Neuronal stem cell (in vitro differentiated cells): ENCODE measurements around the gene ACACA.

Experiments
- DNase-seq: peaks from one replicate; pipeline ENCODE4 v3.0.0-alpha.2; 2013; ENCODE audit warnings: low spot score
- H2AFZ ChIP-seq: one replicate; pipeline ENCODE4 v1.6.1; 2013; ENCODE audit warnings: mild to moderate bottlenecking, low read length, inconsistent platforms
- H2AK5ac ChIP-seq: 2 replicates; pipeline ENCODE4 v1.6.1; 2013; ENCODE audit warnings: low read depth, mild to moderate bottlenecking, inconsistent platforms, low read length, moderate library complexity, mixed read lengths
- H2BK120ac ChIP-seq: 2 replicates; pipeline ENCODE4 v1.6.1; 2013; ENCODE audit warnings: low read depth, mild to moderate bottlenecking, inconsistent platforms, low read length, moderate library complexity, mixed read lengths
- H2BK12ac ChIP-seq: one replicate; pipeline ENCODE4 v1.6.1; 2013; ENCODE audit warnings: low read length, inconsistent platforms
- H2BK15ac ChIP-seq: 2 replicates; pipeline ENCODE4 v1.6.1; 2013; ENCODE audit warnings: mild to moderate bottlenecking, low read length, inconsistent platforms, mixed read lengths
- H2BK5ac ChIP-seq: one replicate; pipeline ENCODE4 v1.6.1; 2013; ENCODE audit warnings: inconsistent platforms, mild to moderate bottlenecking, low read length, moderate library complexity
- H3K14ac ChIP-seq: one replicate; pipeline ENCODE4 v1.6.1; 2013; ENCODE audit warnings: low read length, inconsistent platforms
- H3K18ac ChIP-seq: 2 replicates; pipeline ENCODE4 v1.6.1; 2013; ENCODE audit warnings: low read length, inconsistent platforms
- H3K23ac ChIP-seq: 2 replicates; pipeline ENCODE4 v1.6.1; 2013; ENCODE audit warnings: low read depth, mild to moderate bottlenecking, mixed read lengths, low read length, inconsistent platforms; ENCODE audit not compliant: poor library complexity
- H3K27ac ChIP-seq: replicated peaks from 3 replicates; pipeline ENCODE4 v1.5.1; 2013; ENCODE audit warnings: low read length, inconsistent platforms
- H3K27me3 ChIP-seq, 3 experiments: 2 replicates each; pipeline ENCODE4 v1.6.1; 2013; ENCODE audit warnings: low read length in 3 of 3, mild to moderate bottlenecking in 2 of 3, inconsistent platforms in 1 of 3, low read depth in 1 of 3, mixed read lengths in 1 of 3, moderate library complexity in 1 of 3; ENCODE audit not compliant: control insufficient read depth in 3 of 3, insufficient read depth in 3 of 3
- H3K36me3 ChIP-seq, 2 donors: replicated peaks in 1 of 2; 2 replicates each; pipeline ENCODE4 v1.6.1; 2013; ENCODE audit warnings: low read length in 2 of 2; ENCODE audit not compliant: control insufficient read depth in 2 of 2, insufficient read depth in 2 of 2
- H3K4ac ChIP-seq: 2 replicates; pipeline ENCODE4 v1.6.1; 2013; ENCODE audit warnings: inconsistent platforms, mild to moderate bottlenecking, low read length, moderate library complexity
- H3K4me1 ChIP-seq, 2 donors: 1 replicate in 1 of 2; 2 replicates in 1 of 2; pipeline ENCODE4 v1.6.1; 2013; ENCODE audit warnings: low read length in 2 of 2, low read depth in 1 of 2; ENCODE audit not compliant: control insufficient read depth in 2 of 2, insufficient read depth in 1 of 2
- H3K4me2 ChIP-seq: one replicate; pipeline ENCODE4 v1.6.1; 2013; ENCODE audit warnings: mild to moderate bottlenecking, low read length, inconsistent platforms; ENCODE audit not compliant: insufficient read depth, poor library complexity, severe bottlenecking
- H3K4me3 ChIP-seq, 2 donors: 2 replicates each; pipeline ENCODE4 v1.5.1; 2013; ENCODE audit warnings: low read length in 2 of 2, mild to moderate bottlenecking in 2 of 2, inconsistent platforms in 1 of 2, moderate library complexity in 1 of 2
- H3K79me1 ChIP-seq: one replicate; pipeline ENCODE4 v1.6.1; 2013; ENCODE audit warnings: low read depth, mild to moderate bottlenecking, inconsistent platforms, low read length, moderate library complexity
- H3K9ac ChIP-seq: one replicate; pipeline ENCODE4 v1.6.1; 2013; ENCODE audit warnings: mild to moderate bottlenecking, low read depth, low read length, inconsistent platforms; ENCODE audit not compliant: poor library complexity
- H3K9me3 ChIP-seq, 2 donors: replicated peaks in 1 of 2; 2 replicates each; pipeline versions ENCODE3 to v1.6.1; 2013; ENCODE audit warnings: low read length in 2 of 2, mild to moderate bottlenecking in 2 of 2, inconsistent platforms in 1 of 2, low read depth in 1 of 2, mixed read lengths in 1 of 2, moderate library complexity in 1 of 2; ENCODE audit not compliant: control insufficient read depth in 2 of 2, insufficient read depth in 1 of 2
- H4K8ac ChIP-seq: one replicate; pipeline ENCODE4 v1.6.1; 2013; ENCODE audit warnings: low read depth, mild to moderate bottlenecking, inconsistent platforms, low read length, moderate library complexity
- H4K91ac ChIP-seq: one replicate; pipeline ENCODE4 v1.6.1; 2013; ENCODE audit warnings: low read length, low read depth, mild to moderate bottlenecking, inconsistent platforms; ENCODE audit not compliant: poor library complexity
- WGBS, 2 donors: extraction: QIAGEN DNeasy Blood & Tissue Kit; methylation state at CpG; one replicate each; pipeline ENCODE4 v1.1.7; 2013; ENCODE audit warnings: missing lambda C conversion rate in 2 of 2, mixed read lengths in 1 of 2; ENCODE audit not compliant: insufficient read length in 2 of 2, insufficient replicate concordance in 1 of 2; ENCODE audit errors: extremely low coverage in 2 of 2; 5-methylcytosine and 5-hydroxymethylcytosine counted together

ACACA gene

DNA sequence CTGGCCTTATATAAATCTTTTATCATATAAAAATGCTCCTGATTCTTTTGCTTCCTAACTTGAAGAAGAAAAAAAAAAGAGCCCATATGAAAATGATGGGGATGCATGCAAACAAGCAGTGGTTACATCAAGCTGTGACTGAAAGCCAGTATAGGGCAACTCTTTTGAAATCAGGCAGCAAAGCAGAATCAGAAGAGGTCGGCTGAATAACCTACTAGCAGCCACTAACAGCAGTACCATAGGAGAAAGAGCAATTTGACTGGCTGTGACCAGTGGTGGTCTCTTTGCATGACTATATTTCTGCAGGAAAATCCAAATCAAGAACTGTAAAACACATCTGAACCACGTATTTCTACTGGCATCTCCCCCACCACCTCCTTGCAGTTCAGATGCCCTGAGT, 192.7 kb downstream of the ACACA start:
- peaks cover 0 to 96% of the 10 kb centered on the region in 2 donors for H3K36me3 ChIP-seq

DNA sequence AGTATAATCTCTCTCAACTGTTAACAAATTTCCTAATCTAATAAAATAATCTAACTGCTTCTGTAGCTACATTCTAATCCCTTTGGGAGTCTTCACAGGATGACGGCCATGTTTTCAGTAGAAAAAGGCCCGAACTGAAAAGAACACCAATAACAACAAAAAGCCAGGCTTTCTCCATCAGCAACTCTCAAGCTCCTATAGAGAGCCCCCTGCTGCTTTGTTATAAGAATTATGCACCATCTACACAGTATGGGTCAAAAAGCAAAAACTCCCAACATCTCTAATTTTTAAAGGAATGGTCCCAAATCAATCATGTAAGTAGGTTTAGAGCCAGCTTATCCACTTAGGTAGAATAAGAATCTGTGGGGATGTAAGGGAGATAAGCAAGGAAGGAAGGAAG, 194.5 kb downstream of the ACACA start:
- DNase-seq: no peak
- H3K27ac ChIP-seq: no peak overlapping the region

More for the DNA sequence above, 192.7 kb downstream of the ACACA start:
- no peak overlapping the region for H3K9ac ChIP-seq
- H3K18ac ChIP-seq: no peak overlapping the region
- no peak overlapping the region for H2BK15ac ChIP-seq
- H2BK120ac ChIP-seq: no peak overlapping the region
- H3K4me2 ChIP-seq: no peak overlapping the region
- H3K4ac ChIP-seq: no peak overlapping the region
- no peak overlapping the region for H4K91ac ChIP-seq
- H3K79me1 ChIP-seq: peaks cover 2% of the 10 kb centered on the region
- H2BK5ac ChIP-seq: no peak overlapping the region
- peaks cover 6 to 8% of the 10 kb centered on the region in 2 donors for H3K4me1 ChIP-seq
- H3K14ac ChIP-seq: no peak overlapping the region
- no peaks in the 10 kb centered on the region for H3K9me3 ChIP-seq
- H4K8ac ChIP-seq: no peak overlapping the region
- no peak overlapping the region for H2AFZ ChIP-seq
- WGBS, 2 donors: no CpG with 5 or more reads among the region's 2 CpGs
- no peak overlapping the region for H2BK12ac ChIP-seq
- H3K27ac ChIP-seq: no peak overlapping the region
- H3K23ac ChIP-seq: no peak overlapping the region
- no peaks in the 10 kb centered on the region for H3K27me3 ChIP-seq
- no peak for DNase-seq
- no peak overlapping the region for H2AK5ac ChIP-seq
- H3K4me3 ChIP-seq: no peak overlapping the region

DNA sequence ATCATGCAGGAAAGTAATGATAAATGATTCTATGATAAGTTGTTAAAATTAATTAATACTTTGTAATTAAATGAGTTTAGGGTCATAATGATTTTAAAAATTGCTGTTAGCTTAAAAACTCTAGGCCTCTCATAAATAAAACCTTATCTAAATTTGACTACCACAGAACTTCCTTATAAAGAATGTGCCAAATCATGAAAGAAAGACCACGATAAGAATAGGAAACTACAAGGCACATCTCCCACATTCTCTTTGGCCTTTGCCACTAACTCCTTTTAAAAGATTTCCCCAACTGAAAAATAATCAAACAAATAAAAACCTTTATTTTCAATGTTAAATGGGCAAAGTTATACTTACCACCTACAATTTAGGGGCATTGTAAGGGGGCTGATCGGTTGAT, 195.5 kb downstream of the ACACA start:
- no peak overlapping the region for H4K8ac ChIP-seq
- no peak for DNase-seq
- WGBS, 2 donors: no CpG with 5 or more reads among the region's 2 CpGs
- no peak overlapping the region for H4K91ac ChIP-seq
- H3K27me3 ChIP-seq: no peaks in the 10 kb centered on the region
- no peak overlapping the region for H3K23ac ChIP-seq
- no peak overlapping the region for H2AK5ac ChIP-seq
- H3K4me3 ChIP-seq: no peak overlapping the region
- H2BK15ac ChIP-seq: no peak overlapping the region
- H2AFZ ChIP-seq: no peak overlapping the region
- no peak overlapping the region for H3K27ac ChIP-seq
- H2BK120ac ChIP-seq: no peak overlapping the region
- no peak overlapping the region for H2BK5ac ChIP-seq
- H3K36me3 ChIP-seq: peaks cover 6 to 97% of the 10 kb centered on the region in 2 donors
- H3K4ac ChIP-seq: no peak overlapping the region
- H2BK12ac ChIP-seq: no peak overlapping the region
- H3K4me1 ChIP-seq: peaks cover 6 to 8% of the 10 kb centered on the region in 2 donors
- no peak overlapping the region for H3K9ac ChIP-seq
- no peak overlapping the region for H3K18ac ChIP-seq
- H3K79me1 ChIP-seq: peaks cover 2% of the 10 kb centered on the region
- H3K4me2 ChIP-seq: no peak overlapping the region
- peaks cover 0 to 1% of the 10 kb centered on the region in 2 donors for H3K9me3 ChIP-seq
- no peak overlapping the region for H3K14ac ChIP-seq

More for the DNA sequence above, 194.5 kb downstream of the ACACA start:
- no peak overlapping the region for H3K4me3 ChIP-seq
- H2BK120ac ChIP-seq: no peak overlapping the region
- H2BK12ac ChIP-seq: no peak overlapping the region
- no peak overlapping the region for H3K23ac ChIP-seq
- peaks cover 6 to 8% of the 10 kb centered on the region in 2 donors for H3K4me1 ChIP-seq
- no peaks in the 10 kb centered on the region for H3K27me3 ChIP-seq
- H3K4ac ChIP-seq: no peak overlapping the region
- no peak overlapping the region for H2AFZ ChIP-seq
- no peak overlapping the region for H2AK5ac ChIP-seq
- no peak overlapping the region for H4K91ac ChIP-seq
- no peak overlapping the region for H2BK15ac ChIP-seq
- peaks cover 0 to 1% of the 10 kb centered on the region in 2 donors for H3K9me3 ChIP-seq
- H3K9ac ChIP-seq: no peak overlapping the region
- no peak overlapping the region for H4K8ac ChIP-seq
- WGBS, 2 donors: no CpG with 5 or more reads among the region's 2 CpGs
- peaks cover 6 to 97% of the 10 kb centered on the region in 2 donors for H3K36me3 ChIP-seq
- H3K79me1 ChIP-seq: peaks cover 2% of the 10 kb centered on the region
- H2BK5ac ChIP-seq: no peak overlapping the region
- H3K14ac ChIP-seq: no peak overlapping the region
- H3K18ac ChIP-seq: no peak overlapping the region
- H3K4me2 ChIP-seq: no peak overlapping the region

DNA sequence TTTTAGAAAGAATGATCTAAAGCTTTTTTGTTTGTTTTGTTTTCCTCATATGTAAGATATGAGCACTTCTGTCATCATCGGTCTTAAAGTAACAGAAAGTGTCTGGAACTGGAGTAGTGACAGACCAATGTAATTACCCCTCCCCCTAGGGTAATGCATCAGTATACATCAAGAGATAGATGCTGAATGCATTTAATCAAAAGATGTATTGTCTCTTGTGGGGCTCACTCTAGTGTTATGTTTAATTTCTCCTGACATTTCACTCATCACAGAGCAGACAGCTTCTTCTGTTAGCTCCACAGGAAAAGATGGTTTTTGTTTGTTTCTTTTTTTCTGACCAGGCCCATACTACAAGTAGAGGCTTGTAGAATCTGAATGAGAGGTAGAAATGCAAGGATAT, 199.5 kb downstream of the ACACA start:
- Histone ChIP-seq H3K36me3 (peaks cover 18 to 96% of the 10 kb centered on the region in 2 donors), H2AK5ac (no peak overlapping the region), H3K9ac (no peak overlapping the region), H2BK12ac (no peak overlapping the region), H2BK120ac (no peak overlapping the region), H3K14ac (no peak overlapping the region), H3K4ac (no peak overlapping the region), H4K91ac (no peak overlapping the region), H3K4me1 (peaks cover 2% of the 10 kb centered on the region in 2 donors), H3K18ac (no peak overlapping the region), H3K27ac (no peak overlapping the region), H2BK5ac (no peak overlapping the region), H3K79me1 (no peaks in the 10 kb centered on the region), H3K23ac (no peak overlapping the region), H2AFZ (no peak overlapping the region), H3K4me3 (no peak overlapping the region), H3K4me2 (no peak overlapping the region), H3K27me3 (no peaks in the 10 kb centered on the region), H2BK15ac (no peak overlapping the region), H3K9me3 (peaks cover 0 to 1% of the 10 kb centered on the region in 2 donors), H4K8ac (no peak overlapping the region)
- no CpG with 5 or more reads among the region's 1 CpG for WGBS, 2 donors
- DNase-seq: no peak
